HepG2 (cell line): Measurements from ENCODE around the gene NTN3. TPM values are rescaled to one million over a fixed set of nuclear protein-coding genes. Genes with fewer than 3 reads are reported as not detected.

ENCODE experiments used
- GABPA ChIP-seq, 2 experiments: IDR thresholded peaks; 2 replicates each; pipeline ENCODE4 v1.6.1; 2011 to 2016; ENCODE audit warnings: low read depth in 2 of 2, low read length in 1 of 2, missing biosample characterization in 1 of 2, missing genetic modification characterization in 1 of 2
- GTF3A ChIP-seq: sonication (generic); formaldehyde crosslinking; conservative IDR thresholded peaks from 2 replicates; pipeline ENCODE4 v1.4.0; 2020; ENCODE audit warnings: mild to moderate bottlenecking, missing genetic modification reagents
- HDAC1 ChIP-seq: sonication (generic); formaldehyde crosslinking; IDR thresholded peaks from 2 replicates; pipeline ENCODE4 v1.5.1; 2020; ENCODE audit warnings: mild to moderate bottlenecking, missing genetic modification reagents
- LCORL ChIP-seq, 2 experiments: fragments of 450-650 bp in 1 of 2; sonication (generic) in 1 of 2; formaldehyde crosslinking in 1 of 2; IDR thresholded peaks; 2 replicates each; pipeline versions ENCODE4 v1.5.0 to v1.6.1; 2017 to 2020; ENCODE audit warnings: antibody characterized with exemption in 1 of 2, missing genetic modification reagents in 1 of 2
- MED13 ChIP-seq: sonication (generic); formaldehyde crosslinking; IDR thresholded peaks from 2 replicates; pipeline ENCODE4 v1.5.0; 2020; ENCODE audit warnings: missing genetic modification reagents
- MEF2D ChIP-seq: sonication (generic); formaldehyde crosslinking; IDR thresholded peaks from 2 replicates; pipeline ENCODE4 v1.5.1; 2020; ENCODE audit warnings: mild to moderate bottlenecking, missing genetic modification reagents
- MTF2 ChIP-seq: sonication (generic); formaldehyde crosslinking; IDR thresholded peaks from 2 replicates; pipeline ENCODE4 v1.5.0; 2020; ENCODE audit warnings: missing genetic modification reagents, borderline replicate concordance
- RARA ChIP-seq: IDR thresholded peaks from 2 replicates; pipeline ENCODE4 v1.6.1; 2016; ENCODE audit warnings: missing genetic modification reagents, missing compliant biosample characterization
- RELA ChIP-seq: sonication (generic); formaldehyde crosslinking; IDR thresholded peaks from 2 replicates; pipeline ENCODE4 v1.4.0; 2020; ENCODE audit warnings: missing genetic modification reagents
- SP140L ChIP-seq: sonication (generic); formaldehyde crosslinking; IDR thresholded peaks from 2 replicates; pipeline ENCODE4 v1.4.0; 2020; ENCODE audit warnings: missing genetic modification reagents, borderline replicate concordance
- SRF ChIP-seq: IDR thresholded peaks from 2 replicates; pipeline ENCODE4 v1.6.1; 2011; ENCODE audit warnings: mild to moderate bottlenecking, low read depth, low read length, moderate library complexity
- ZNF331 ChIP-seq: sonication (generic); formaldehyde crosslinking; IDR thresholded peaks from 2 replicates; pipeline ENCODE4 v1.4.0; 2020; ENCODE audit warnings: missing genetic modification reagents
- ZNF572 ChIP-seq: sonication (generic); formaldehyde crosslinking; IDR thresholded peaks from 2 replicates; pipeline ENCODE4 v1.5.1; 2020; ENCODE audit warnings: mild to moderate bottlenecking, missing genetic modification reagents
- ZNF703 ChIP-seq: sonication (generic); formaldehyde crosslinking; IDR thresholded peaks from 2 replicates; pipeline ENCODE4 v1.5.1; 2020; ENCODE audit warnings: missing genetic modification reagents, mild to moderate bottlenecking, moderate library complexity, borderline replicate concordance
- ZSCAN25 ChIP-seq: sonication (generic); formaldehyde crosslinking; IDR thresholded peaks from 2 replicates; pipeline ENCODE4 v1.8.0; 2022; ENCODE audit warnings: mild to moderate bottlenecking, missing genetic modification reagents
- polyA plus RNA-seq, 8 experiments: library from polyadenylated mRNA; depleted of rRNA in 3 of 8; stranded (reverse) in 7 of 8; unstranded in 1 of 8; fragments of >200 nt; fragmentation: Illumina TruSeq in 4 of 8; extraction: Trizol in 4 of 8; gene quantifications; 2 replicates each; pipeline versions ENCODE4 v1.2.1 to v1.2.3, GENCODE V29; 2011 to 2016; ENCODE audit warnings: low read depth in 4 of 8, missing spikeins in 1 of 8, mixed read lengths in 1 of 8; ENCODE audit not compliant: insufficient read depth in 1 of 8
- total RNA-seq, 5 experiments: library from RNA; depleted of rRNA; stranded (reverse); fragments of >200 nt; fragmentation: Illumina TruSeq; extraction: Trizol; gene quantifications; 2 replicates each; pipeline ENCODE4 v1.2.3, GENCODE V29; 2016; ENCODE audit warnings: low read depth in 1 of 5
- TF ChIP-seq, protein P1 (sequence below): sonication (generic); formaldehyde crosslinking; IDR thresholded peaks from 2 replicates; pipeline ENCODE4 v1.4.0; 2020; ENCODE audit warnings: missing genetic modification reagents, borderline replicate concordance
- TF ChIP-seq, protein P2 (sequence below): sonication (generic); formaldehyde crosslinking; IDR thresholded peaks from 2 replicates; pipeline ENCODE4 v1.9.0; 2021; ENCODE audit warnings: mild to moderate bottlenecking, missing genetic modification reagents

Gene NTN3
- total and polyA plus RNA-seq, 2 of the 13 experiments (the other 11 are each of a cell fraction or from before 2014, with no cell fraction given): 0.09 to 0.20 TPM

DNA sequence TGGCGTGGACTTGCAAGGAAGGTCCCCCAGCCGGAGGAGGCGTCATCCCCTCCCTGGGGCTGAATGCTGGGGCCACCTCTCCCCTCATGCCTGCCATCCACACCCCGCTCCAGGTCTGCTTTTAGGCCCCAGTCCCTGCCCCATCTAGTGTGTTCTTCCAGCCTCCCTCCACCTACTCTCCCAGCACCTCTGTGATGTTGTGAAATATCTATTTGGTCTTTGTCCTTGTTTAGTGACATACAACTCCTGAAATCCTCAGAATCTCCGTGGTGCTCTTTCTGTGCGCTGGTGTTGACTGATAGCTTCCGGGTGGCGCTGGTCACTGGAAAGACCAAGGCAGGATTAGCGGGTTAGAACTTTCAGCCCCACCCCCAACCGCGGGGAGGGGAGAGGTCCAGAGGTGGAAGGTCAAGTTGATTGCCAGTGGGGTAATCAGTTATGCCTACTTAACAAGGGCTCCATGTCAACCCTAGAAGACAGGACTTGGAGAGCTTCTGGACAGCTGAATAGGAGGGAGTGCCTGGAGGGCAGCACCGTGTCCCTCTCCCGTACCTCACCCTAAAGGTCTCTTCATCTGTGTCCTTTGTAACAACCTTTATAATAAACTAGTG lies 13.9 kb downstream of the NTN3 start (continued):
- TF ChIP-seq ZNF703 (CRISPR knock-in tag) (no peak), ZNF572 (CRISPR knock-in tag) (peak; percentile 74; the same call in 1 of the 2 replicates), RARA (CRISPR knock-in tag) (peak; percentile 90), SP140L (CRISPR knock-in tag) (no peak), ZSCAN25 (CRISPR knock-in tag) (peak; percentile 71; the same call in 1 of the 2 replicates), GTF3A (CRISPR knock-in tag) (no peak), HDAC1 (CRISPR knock-in tag) (peak; percentile 96), ZNF331 (peak; percentile 71; the same call in 1 of the 2 replicates), MEF2D (CRISPR knock-in tag) (peak; percentile 82), LCORL (IDR thresholded peaks at IDR 0.05) (no peak), LCORL (CRISPR knock-in tag; IDR thresholded peaks at IDR 0.05) (peak; percentile 89), GABPA (IDR thresholded peaks at IDR 0.05; ENCODE audit: low read depth, low read length) (no peak), GABPA (CRISPR knock-in tag; IDR thresholded peaks at IDR 0.05; ENCODE audit: low read depth) (peak; percentile 86), SRF (no peak), MTF2 (CRISPR knock-in tag) (no peak), MED13 (CRISPR knock-in tag) (no peak), RELA (CRISPR knock-in tag) (no peak)
- TF ChIP-seq, protein P1, sequence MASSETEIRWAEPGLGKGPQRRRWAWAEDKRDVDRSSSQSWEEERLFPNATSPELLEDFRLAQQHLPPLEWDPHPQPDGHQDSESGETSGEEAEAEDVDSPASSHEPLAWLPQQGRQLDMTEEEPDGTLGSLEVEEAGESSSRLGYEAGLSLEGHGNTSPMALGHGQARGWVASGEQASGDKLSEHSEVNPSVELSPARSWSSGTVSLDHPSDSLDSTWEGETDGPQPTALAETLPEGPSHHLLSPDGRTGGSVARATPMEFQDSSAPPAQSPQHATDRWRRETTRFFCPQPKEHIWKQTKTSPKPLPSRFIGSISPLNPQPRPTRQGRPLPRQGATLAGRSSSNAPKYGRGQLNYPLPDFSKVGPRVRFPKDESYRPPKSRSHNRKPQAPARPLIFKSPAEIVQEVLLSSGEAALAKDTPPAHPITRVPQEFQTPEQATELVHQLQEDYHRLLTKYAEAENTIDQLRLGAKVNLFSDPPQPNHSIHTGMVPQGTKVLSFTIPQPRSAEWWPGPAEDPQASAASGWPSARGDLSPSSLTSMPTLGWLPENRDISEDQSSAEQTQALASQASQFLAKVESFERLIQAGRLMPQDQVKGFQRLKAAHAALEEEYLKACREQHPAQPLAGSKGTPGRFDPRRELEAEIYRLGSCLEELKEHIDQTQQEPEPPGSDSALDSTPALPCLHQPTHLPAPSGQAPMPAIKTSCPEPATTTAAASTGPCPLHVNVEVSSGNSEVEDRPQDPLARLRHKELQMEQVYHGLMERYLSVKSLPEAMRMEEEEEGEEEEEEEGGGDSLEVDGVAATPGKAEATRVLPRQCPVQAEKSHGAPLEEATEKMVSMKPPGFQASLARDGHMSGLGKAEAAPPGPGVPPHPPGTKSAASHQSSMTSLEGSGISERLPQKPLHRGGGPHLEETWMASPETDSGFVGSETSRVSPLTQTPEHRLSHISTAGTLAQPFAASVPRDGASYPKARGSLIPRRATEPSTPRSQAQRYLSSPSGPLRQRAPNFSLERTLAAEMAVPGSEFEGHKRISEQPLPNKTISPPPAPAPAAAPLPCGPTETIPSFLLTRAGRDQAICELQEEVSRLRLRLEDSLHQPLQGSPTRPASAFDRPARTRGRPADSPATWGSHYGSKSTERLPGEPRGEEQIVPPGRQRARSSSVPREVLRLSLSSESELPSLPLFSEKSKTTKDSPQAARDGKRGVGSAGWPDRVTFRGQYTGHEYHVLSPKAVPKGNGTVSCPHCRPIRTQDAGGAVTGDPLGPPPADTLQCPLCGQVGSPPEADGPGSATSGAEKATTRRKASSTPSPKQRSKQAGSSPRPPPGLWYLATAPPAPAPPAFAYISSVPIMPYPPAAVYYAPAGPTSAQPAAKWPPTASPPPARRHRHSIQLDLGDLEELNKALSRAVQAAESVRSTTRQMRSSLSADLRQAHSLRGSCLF: no peak
- TF ChIP-seq, protein P2, sequence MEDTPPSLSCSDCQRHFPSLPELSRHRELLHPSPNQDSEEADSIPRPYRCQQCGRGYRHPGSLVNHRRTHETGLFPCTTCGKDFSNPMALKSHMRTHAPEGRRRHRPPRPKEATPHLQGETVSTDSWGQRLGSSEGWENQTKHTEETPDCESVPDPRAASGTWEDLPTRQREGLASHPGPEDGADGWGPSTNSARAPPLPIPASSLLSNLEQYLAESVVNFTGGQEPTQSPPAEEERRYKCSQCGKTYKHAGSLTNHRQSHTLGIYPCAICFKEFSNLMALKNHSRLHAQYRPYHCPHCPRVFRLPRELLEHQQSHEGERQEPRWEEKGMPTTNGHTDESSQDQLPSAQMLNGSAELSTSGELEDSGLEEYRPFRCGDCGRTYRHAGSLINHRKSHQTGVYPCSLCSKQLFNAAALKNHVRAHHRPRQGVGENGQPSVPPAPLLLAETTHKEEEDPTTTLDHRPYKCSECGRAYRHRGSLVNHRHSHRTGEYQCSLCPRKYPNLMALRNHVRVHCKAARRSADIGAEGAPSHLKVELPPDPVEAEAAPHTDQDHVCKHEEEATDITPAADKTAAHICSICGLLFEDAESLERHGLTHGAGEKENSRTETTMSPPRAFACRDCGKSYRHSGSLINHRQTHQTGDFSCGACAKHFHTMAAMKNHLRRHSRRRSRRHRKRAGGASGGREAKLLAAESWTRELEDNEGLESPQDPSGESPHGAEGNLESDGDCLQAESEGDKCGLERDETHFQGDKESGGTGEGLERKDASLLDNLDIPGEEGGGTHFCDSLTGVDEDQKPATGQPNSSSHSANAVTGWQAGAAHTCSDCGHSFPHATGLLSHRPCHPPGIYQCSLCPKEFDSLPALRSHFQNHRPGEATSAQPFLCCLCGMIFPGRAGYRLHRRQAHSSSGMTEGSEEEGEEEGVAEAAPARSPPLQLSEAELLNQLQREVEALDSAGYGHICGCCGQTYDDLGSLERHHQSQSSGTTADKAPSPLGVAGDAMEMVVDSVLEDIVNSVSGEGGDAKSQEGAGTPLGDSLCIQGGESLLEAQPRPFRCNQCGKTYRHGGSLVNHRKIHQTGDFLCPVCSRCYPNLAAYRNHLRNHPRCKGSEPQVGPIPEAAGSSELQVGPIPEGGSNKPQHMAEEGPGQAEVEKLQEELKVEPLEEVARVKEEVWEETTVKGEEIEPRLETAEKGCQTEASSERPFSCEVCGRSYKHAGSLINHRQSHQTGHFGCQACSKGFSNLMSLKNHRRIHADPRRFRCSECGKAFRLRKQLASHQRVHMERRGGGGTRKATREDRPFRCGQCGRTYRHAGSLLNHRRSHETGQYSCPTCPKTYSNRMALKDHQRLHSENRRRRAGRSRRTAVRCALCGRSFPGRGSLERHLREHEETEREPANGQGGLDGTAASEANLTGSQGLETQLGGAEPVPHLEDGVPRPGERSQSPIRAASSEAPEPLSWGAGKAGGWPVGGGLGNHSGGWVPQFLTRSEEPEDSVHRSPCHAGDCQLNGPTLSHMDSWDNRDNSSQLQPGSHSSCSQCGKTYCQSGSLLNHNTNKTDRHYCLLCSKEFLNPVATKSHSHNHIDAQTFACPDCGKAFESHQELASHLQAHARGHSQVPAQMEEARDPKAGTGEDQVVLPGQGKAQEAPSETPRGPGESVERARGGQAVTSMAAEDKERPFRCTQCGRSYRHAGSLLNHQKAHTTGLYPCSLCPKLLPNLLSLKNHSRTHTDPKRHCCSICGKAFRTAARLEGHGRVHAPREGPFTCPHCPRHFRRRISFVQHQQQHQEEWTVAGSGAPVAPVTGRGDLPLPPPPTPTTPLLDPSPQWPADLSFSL: no peak
